ENCODE data around the gene APCDD1. TPM values are rescaled to one million over a fixed set of nuclear protein-coding genes. Genes with fewer than 3 reads are reported as not detected.

Gene APCDD1
- total RNA-seq, 1 donor from 2014 or later, result 2.6 TPM

- Histone ChIP-seq H3K4me1 (ENCODE audit: control insufficient read depth in 3 of 3, insufficient read depth in 3 of 3, low read length in 3 of 3) (peaks cover 0 to 4% (median 2%) of the 10 kb centered on the region in 3 donors), H3K9ac (ENCODE audit: low read depth in 1 of 3, low read length in 3 of 3) (no peak overlapping the region), H3K4me3 (ENCODE audit: low read length in 3 of 3) (no peak overlapping the region), H3K27ac (ENCODE audit: low read depth, low read length) (no peak overlapping the region), H3K27me3 (ENCODE audit: control insufficient read depth in 3 of 3, insufficient read depth in 3 of 3, low read length in 3 of 3) (peaks cover 0 to 4% (median 0%) of the 10 kb centered on the region in 3 donors), H3K36me3 (ENCODE audit: control insufficient read depth in 3 of 3, insufficient read depth in 3 of 3, low read length in 3 of 3) (peaks cover 0 to 3% (median 0%) of the 10 kb centered on the region in 3 donors), H3K9me3 (ENCODE audit: control insufficient read depth in 3 of 3, low read length in 3 of 3) (no peaks in the 10 kb centered on the region)
Observed at GRCh38 chr18:10482363-10482984, 28.0 kb downstream of the APCDD1 start.

DNA sequence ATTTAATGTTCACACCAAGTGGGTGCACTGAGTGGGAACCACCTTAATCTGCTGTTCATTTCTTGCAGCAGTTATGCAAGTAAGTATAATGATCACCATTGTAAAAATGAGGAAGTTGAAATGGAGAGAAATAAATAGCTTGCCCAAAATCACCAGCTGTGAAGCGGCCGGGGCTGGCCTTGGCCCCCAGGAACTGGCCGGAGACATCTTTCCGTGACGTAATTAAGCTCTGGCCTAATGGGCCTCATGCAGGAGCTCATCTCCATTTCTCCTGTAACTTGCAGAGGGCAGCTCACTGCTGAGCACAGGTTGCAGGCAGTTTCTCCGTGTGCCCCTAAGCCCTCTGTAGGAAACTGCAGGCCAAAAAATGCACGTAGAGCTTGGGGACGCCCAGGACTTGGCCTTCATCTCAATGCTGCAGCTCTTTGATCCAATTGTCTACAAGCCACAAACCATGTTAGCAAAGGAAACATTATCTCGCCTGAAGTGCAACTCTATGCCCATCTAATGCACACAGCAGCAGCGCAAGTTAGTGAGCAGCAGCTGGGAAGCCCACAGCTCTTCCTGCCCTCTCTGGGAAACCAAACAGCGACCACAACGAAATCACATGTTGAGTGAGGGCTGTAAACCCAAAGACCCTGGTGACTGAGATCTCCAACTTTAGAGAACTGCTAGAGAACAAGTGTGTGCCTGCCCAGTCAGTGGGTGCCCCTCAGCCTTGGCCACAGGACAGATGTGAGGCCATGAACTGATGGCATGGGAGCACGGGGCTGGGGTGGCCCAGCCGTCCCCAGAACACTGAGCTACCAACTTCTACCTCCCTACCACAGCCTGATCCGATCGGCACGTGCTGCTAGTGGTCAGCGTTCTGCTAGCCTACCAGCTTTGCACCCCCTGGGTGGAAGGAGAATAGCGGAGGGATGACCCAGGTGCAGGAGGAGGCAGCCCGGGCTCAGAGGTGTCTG lies 28.8 kb downstream of the APCDD1 start:
- Histone ChIP-seq H3K27ac (ENCODE audit: low read depth, low read length) (no peak overlapping the region), H3K27me3 (ENCODE audit: control insufficient read depth in 3 of 3, insufficient read depth in 3 of 3, low read length in 3 of 3) (no peaks in the 10 kb centered on the region), H3K36me3 (ENCODE audit: control insufficient read depth in 3 of 3, insufficient read depth in 3 of 3, low read length in 3 of 3) (peaks cover 0 to 4% (median 0%) of the 10 kb centered on the region in 3 donors), H3K9ac (ENCODE audit: low read depth in 1 of 3, low read length in 3 of 3) (no peak overlapping the region), H3K4me3 (ENCODE audit: low read length in 3 of 3) (no peak overlapping the region), H3K4me1 (ENCODE audit: control insufficient read depth in 3 of 3, insufficient read depth in 3 of 3, low read length in 3 of 3) (peaks cover 0 to 4% (median 2%) of the 10 kb centered on the region in 3 donors), H3K9me3 (ENCODE audit: control insufficient read depth in 3 of 3, low read length in 3 of 3) (no peaks in the 10 kb centered on the region)

GRCh38 chr18:10485475-10485874 lies 31.0 kb downstream of the APCDD1 start:
- H3K4me1 ChIP-seq (ENCODE audit: control insufficient read depth in 3 of 3, insufficient read depth in 3 of 3, low read length in 3 of 3), result peaks cover 0 to 4% (median 0%) of the 10 kb centered on the region in 3 donors
- peaks cover 0 to 4% (median 0%) of the 10 kb centered on the region in 3 donors for H3K36me3 ChIP-seq (ENCODE audit: control insufficient read depth in 3 of 3, insufficient read depth in 3 of 3, low read length in 3 of 3)
- H3K27me3 ChIP-seq (ENCODE audit: control insufficient read depth in 3 of 3, insufficient read depth in 3 of 3, low read length in 3 of 3), result no peaks in the 10 kb centered on the region
- H3K9ac ChIP-seq (ENCODE audit: low read depth in 1 of 3, low read length in 3 of 3), result no peak overlapping the region
- H3K9me3 ChIP-seq (ENCODE audit: control insufficient read depth in 3 of 3, low read length in 3 of 3), result no peaks in the 10 kb centered on the region
- no peak overlapping the region for H3K4me3 ChIP-seq (ENCODE audit: low read length in 3 of 3)
- H3K27ac ChIP-seq (ENCODE audit: low read depth, low read length), result no peak overlapping the region

DNA sequence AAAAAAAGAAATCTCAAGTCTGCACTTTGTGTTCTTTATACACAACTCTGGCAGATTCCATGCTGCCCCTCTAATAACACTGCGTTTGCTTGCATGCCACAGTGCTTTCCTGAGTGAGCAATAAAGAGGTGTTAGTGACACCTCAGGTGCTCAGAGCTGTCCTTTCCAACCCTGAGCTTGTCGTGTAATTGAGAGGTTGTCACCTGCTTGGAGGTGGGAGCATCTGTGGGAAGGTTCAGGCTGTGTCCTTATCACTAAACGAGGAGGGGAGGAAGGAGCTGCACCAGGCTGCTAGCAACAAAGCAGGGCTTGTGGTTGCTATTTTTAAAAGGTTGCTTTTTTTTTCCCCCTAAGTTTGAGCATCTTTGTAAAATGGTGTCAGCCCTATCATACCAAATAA lies 31.9 kb downstream of the APCDD1 start:
- H3K4me3 ChIP-seq (ENCODE audit: low read length in 3 of 3), result no peak overlapping the region
- peaks cover 0 to 4% (median 0%) of the 10 kb centered on the region in 3 donors for H3K36me3 ChIP-seq (ENCODE audit: control insufficient read depth in 3 of 3, insufficient read depth in 3 of 3, low read length in 3 of 3)
- H3K27ac ChIP-seq (ENCODE audit: low read depth, low read length), result no peak overlapping the region
- H3K4me1 ChIP-seq (ENCODE audit: control insufficient read depth in 3 of 3, insufficient read depth in 3 of 3, low read length in 3 of 3), result peaks cover 0 to 4% (median 0%) of the 10 kb centered on the region in 3 donors
- H3K9me3 ChIP-seq (ENCODE audit: control insufficient read depth in 3 of 3, low read length in 3 of 3), result no peaks in the 10 kb centered on the region
- H3K27me3 ChIP-seq (ENCODE audit: control insufficient read depth in 3 of 3, insufficient read depth in 3 of 3, low read length in 3 of 3), result no peaks in the 10 kb centered on the region
- H3K9ac ChIP-seq (ENCODE audit: low read depth in 1 of 3, low read length in 3 of 3), result no peak overlapping the region

DNA sequence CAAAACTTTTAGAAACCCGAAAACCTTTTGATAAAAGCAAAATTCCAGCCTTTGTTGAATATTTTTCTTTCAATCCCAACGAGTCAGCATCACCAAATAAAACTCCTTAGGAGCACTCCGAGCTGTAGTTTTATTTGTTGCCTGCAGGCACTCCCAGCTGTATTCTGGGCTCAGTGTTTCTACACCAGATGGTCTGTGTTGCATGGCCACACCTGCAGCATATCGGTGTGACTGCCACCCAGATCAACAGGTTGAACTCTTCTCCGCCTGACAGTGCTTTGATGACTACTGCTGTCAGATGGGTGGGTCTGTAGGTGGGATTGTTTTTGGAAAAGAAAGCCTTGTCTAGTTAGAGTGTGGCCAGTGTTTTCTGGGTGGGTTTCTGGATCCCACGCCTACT lies 32.7 kb downstream of the APCDD1 start:
- Histone ChIP-seq H3K36me3 (ENCODE audit: control insufficient read depth in 3 of 3, insufficient read depth in 3 of 3, low read length in 3 of 3) (peaks cover 0 to 4% (median 0%) of the 10 kb centered on the region in 3 donors), H3K27ac (ENCODE audit: low read depth, low read length) (no peak overlapping the region), H3K27me3 (ENCODE audit: control insufficient read depth in 3 of 3, insufficient read depth in 3 of 3, low read length in 3 of 3) (no peaks in the 10 kb centered on the region), H3K4me3 (ENCODE audit: low read length in 3 of 3) (no peak overlapping the region), H3K9me3 (ENCODE audit: control insufficient read depth in 3 of 3, low read length in 3 of 3) (no peaks in the 10 kb centered on the region), H3K4me1 (ENCODE audit: control insufficient read depth in 3 of 3, insufficient read depth in 3 of 3, low read length in 3 of 3) (peaks cover 0 to 4% (median 0%) of the 10 kb centered on the region in 3 donors), H3K9ac (ENCODE audit: low read depth in 1 of 3, low read length in 3 of 3) (no peak overlapping the region)

DNA sequence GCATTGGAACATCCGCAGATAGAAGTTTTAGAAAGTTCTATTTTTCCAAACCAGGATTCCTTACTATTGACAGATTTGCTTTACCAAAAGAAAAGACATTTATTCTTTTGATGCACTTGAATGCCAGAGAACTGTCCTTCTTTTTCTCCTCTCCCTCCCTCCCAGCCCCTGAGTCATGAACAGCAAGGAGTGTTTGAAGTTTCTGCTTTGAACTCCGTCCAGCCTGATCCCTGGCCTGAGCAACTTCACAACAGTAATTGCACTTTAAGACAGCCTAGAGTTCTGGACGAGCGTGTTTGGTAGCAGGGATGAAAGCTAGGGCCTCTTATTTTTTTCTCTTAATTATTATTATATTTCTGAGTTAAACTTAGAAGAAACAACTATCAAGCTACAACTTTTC lies 33.6 kb downstream of the APCDD1 start:
- Histone ChIP-seq H3K4me1 (ENCODE audit: control insufficient read depth in 3 of 3, insufficient read depth in 3 of 3, low read length in 3 of 3) (peaks cover 0 to 4% (median 0%) of the 10 kb centered on the region in 3 donors), H3K4me3 (ENCODE audit: low read length in 3 of 3) (no peak overlapping the region), H3K27me3 (ENCODE audit: control insufficient read depth in 3 of 3, insufficient read depth in 3 of 3, low read length in 3 of 3) (no peaks in the 10 kb centered on the region), H3K9ac (ENCODE audit: low read depth in 1 of 3, low read length in 3 of 3) (no peak overlapping the region), H3K36me3 (ENCODE audit: control insufficient read depth in 3 of 3, insufficient read depth in 3 of 3, low read length in 3 of 3) (peaks cover 0 to 4% (median 0%) of the 10 kb centered on the region in 3 donors), H3K9me3 (ENCODE audit: control insufficient read depth in 3 of 3, low read length in 3 of 3) (no peaks in the 10 kb centered on the region), H3K27ac (ENCODE audit: low read depth, low read length) (no peak overlapping the region)

DNA sequence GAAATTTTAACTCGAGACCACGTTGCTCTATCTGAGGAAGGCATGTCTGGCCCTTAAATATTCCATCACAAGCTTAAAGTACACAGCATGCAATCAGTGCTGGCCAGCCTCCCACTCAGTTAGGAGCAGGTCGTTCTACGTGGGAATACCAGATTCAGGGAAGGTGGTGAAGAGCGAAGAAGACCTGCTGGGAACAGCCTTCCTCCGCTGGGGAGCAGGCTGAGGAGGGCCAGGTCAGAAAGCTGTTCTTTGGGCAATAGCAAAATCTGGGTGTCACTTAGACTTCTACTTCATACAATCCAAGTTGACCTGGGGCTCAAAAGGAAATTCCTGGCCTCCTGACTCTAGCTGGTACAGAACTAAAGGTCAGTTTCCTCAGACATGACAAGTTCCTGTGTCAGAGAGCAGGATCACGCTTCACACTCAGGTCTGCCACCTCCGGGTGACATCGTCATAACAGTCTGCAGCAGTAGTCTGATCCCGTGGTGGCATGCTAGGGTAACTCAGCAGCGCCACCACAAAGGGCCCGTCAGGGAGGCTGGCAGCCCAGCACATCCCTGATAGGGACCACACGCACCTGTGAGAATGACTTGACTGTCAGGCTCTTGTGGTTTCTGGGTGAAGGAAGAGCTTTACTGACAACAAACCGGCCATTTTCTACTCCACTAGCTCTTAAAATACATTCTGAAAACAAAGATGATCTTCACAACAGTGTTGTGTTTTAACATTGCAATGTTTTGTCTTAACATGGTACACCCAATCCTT lies 36.1 kb downstream of the APCDD1 start:
- Histone ChIP-seq H3K4me3 (ENCODE audit: low read length in 3 of 3) (no peak overlapping the region), H3K36me3 (ENCODE audit: control insufficient read depth in 3 of 3, insufficient read depth in 3 of 3, low read length in 3 of 3) (peaks cover 0 to 4% (median 0%) of the 10 kb centered on the region in 3 donors), H3K4me1 (ENCODE audit: control insufficient read depth in 3 of 3, insufficient read depth in 3 of 3, low read length in 3 of 3) (no peaks in the 10 kb centered on the region), H3K27me3 (ENCODE audit: control insufficient read depth in 3 of 3, insufficient read depth in 3 of 3, low read length in 3 of 3) (no peaks in the 10 kb centered on the region), H3K9me3 (ENCODE audit: control insufficient read depth in 3 of 3, low read length in 3 of 3) (no peaks in the 10 kb centered on the region), H3K9ac (ENCODE audit: low read depth in 1 of 3, low read length in 3 of 3) (no peak overlapping the region), H3K27ac (ENCODE audit: low read depth, low read length) (no peak overlapping the region)

- no peak overlapping the region for H3K9ac ChIP-seq (ENCODE audit: low read depth in 1 of 3, low read length in 3 of 3)
- H3K9me3 ChIP-seq (ENCODE audit: control insufficient read depth in 3 of 3, low read length in 3 of 3), result no peaks in the 10 kb centered on the region
- H3K27me3 ChIP-seq (ENCODE audit: control insufficient read depth in 3 of 3, insufficient read depth in 3 of 3, low read length in 3 of 3), result no peaks in the 10 kb centered on the region
- H3K27ac ChIP-seq (ENCODE audit: low read depth, low read length), result no peak overlapping the region
- H3K4me1 ChIP-seq (ENCODE audit: control insufficient read depth in 3 of 3, insufficient read depth in 3 of 3, low read length in 3 of 3), result no peaks in the 10 kb centered on the region
- H3K36me3 ChIP-seq (ENCODE audit: control insufficient read depth in 3 of 3, insufficient read depth in 3 of 3, low read length in 3 of 3), result no peaks in the 10 kb centered on the region
- no peak overlapping the region for H3K4me3 ChIP-seq (ENCODE audit: low read length in 3 of 3)
Observed at GRCh38 chr18:10495936-10496335, 41.5 kb downstream of the APCDD1 start.

DNA sequence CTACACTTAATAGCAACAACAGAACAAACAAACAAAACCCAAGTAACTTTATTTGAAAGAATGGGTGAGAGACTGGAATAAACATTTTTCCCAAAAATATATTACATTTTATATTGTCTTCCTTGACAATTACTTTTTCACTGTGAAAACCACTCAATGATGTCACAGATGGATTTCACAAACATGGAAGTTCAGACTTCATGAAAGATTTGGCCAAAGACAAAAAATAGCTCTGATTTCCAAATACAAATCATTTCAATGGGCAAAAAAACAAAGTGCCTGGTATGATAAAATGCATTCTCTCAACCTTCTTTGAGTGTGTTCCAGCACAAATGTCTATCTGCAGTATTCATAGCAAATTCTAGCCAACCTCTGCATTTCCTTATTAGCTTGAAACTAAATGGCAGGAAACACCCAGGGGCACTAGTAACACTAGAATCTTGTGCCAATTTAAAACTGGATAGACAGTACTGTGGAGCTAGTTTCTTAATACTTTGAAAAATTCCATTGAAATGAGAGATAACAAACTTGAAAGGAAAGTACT lies 42.8 kb downstream of the APCDD1 start:
- Histone ChIP-seq H3K4me1 (ENCODE audit: control insufficient read depth in 3 of 3, insufficient read depth in 3 of 3, low read length in 3 of 3) (no peaks in the 10 kb centered on the region), H3K9me3 (ENCODE audit: control insufficient read depth in 3 of 3, low read length in 3 of 3) (no peaks in the 10 kb centered on the region), H3K27me3 (ENCODE audit: control insufficient read depth in 3 of 3, insufficient read depth in 3 of 3, low read length in 3 of 3) (no peaks in the 10 kb centered on the region), H3K27ac (ENCODE audit: low read depth, low read length) (no peak overlapping the region), H3K36me3 (ENCODE audit: control insufficient read depth in 3 of 3, insufficient read depth in 3 of 3, low read length in 3 of 3) (no peaks in the 10 kb centered on the region), H3K9ac (ENCODE audit: low read depth in 1 of 3, low read length in 3 of 3) (no peak overlapping the region), H3K4me3 (ENCODE audit: low read length in 3 of 3) (no peak overlapping the region)

All from skeletal muscle tissue (tissue), 4 donors.